ENCODE results near the gene ARHGAP24. TPM values are rescaled to one million over a fixed set of nuclear protein-coding genes. Genes with fewer than 3 reads are reported as not detected.

Gene ARHGAP24
- total and polyA plus RNA-seq, 2 experiments from 2014 or later: 0.21 to 0.36 TPM

DNA sequence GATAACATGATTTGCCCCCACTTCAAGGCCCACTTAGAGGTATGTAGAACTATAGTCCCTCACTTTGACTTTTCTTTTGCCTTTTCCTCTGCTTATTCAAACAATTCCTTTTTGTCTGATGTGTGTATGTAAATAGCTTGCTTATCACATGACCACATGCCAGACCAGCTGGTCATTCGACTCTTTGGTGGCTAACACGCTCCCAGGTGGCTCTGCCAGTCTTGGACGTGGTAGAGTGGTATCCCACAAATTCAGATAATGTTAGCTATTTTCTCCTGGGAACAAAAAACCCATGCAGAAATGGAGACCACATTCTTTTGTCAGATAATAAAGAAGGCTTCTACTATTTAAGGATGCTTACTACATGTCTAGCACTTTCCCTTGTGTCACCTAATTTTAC lies 47.9 kb downstream of the ARHGAP24 start (continued):
- TF ChIP-seq ZNF462 (CRISPR knock-in tag; IDR thresholded peaks at IDR 0.05) (no peak), ZNF331 (CRISPR knock-in tag; IDR thresholded peaks at IDR 0.05; ENCODE audit: low read depth) (no peak)

- H2AFZ ChIP-seq: no peak overlapping the region
- H3K4me2 ChIP-seq: no peak overlapping the region
- peaks cover 4% of the 10 kb centered on the region for H3K27me3 Mint-ChIP-seq (ENCODE audit: insufficient read depth, low read depth, poor library complexity)
- no peaks in the 10 kb centered on the region for H4K20me1 ChIP-seq (replicated peaks; ENCODE audit: insufficient read depth)
- DNase-seq (ENCODE audit: low spot score) (no peak), ATAC-seq (no peak)
- no peak overlapping the region for H3K4me3 Mint-ChIP-seq
- no peaks in the 10 kb centered on the region for H3F3A ChIP-seq (replicated peaks; ENCODE audit: low read depth)
- no peaks in the 10 kb centered on the region for H3K9me2 ChIP-seq (ENCODE audit: insufficient read depth)
- H3K36me3 Mint-ChIP-seq (ENCODE audit: low read depth): no peaks in the 10 kb centered on the region
- no peak overlapping the region for H3K27ac ChIP-seq (ENCODE audit: low read depth)
- no peaks in the 10 kb centered on the region for H3K79me2 ChIP-seq (replicated peaks; ENCODE audit: insufficient read depth)
- H3K9me3 Mint-ChIP-seq: no peaks in the 10 kb centered on the region
- H3K27me3 ChIP-seq (ENCODE audit: insufficient read depth): no peaks in the 10 kb centered on the region
- H3K27ac Mint-ChIP-seq: no peak overlapping the region
- H3K4me1 ChIP-seq (ENCODE audit: insufficient read depth): no peaks in the 10 kb centered on the region
- no peaks in the 10 kb centered on the region for H3K4me1 Mint-ChIP-seq
- H3K36me3 ChIP-seq (ENCODE audit: insufficient read depth): no peaks in the 10 kb centered on the region
- H3K4me3 ChIP-seq: no peak overlapping the region
- TF ChIP-seq ZNF331 (CRISPR knock-in tag; IDR thresholded peaks at IDR 0.05; ENCODE audit: low read depth) (no peak), ZNF114 (CRISPR knock-in tag; IDR thresholded peaks at IDR 0.05) (no peak)
These were observed 52.9 kb downstream of the ARHGAP24 start for GRCh38 chr4:85527815-85528214.
